ENCODE measurements around the gene SOX6. TPM values are rescaled to one million over a fixed set of nuclear protein-coding genes. Genes with fewer than 3 reads are reported as not detected.
A peak's percentile ranks its signal among the peaks of the same experiment; 100 is the strongest.

Gene SOX6
- total RNA-seq, 1 donor from 2014 or later, result 4.5 TPM

- no peak for DNase-seq (ENCODE audit: low spot score)
Measured at GRCh38 chr11:15937601-15938120, 418.7 kb downstream of the SOX6 start.

GRCh38 chr11:15936011-15936410 is 420.3 kb downstream of the SOX6 start:
- DNase-seq (ENCODE audit: low spot score), result no peak

GRCh38 chr11:15935373-15935772 is 421.0 kb downstream of the SOX6 start:
- no peak for DNase-seq (ENCODE audit: low spot score)

- DNase-seq (ENCODE audit: low spot score), result no peak
Measured at GRCh38 chr11:15933886-15934625, 422.3 kb downstream of the SOX6 start.

- DNase-seq (ENCODE audit: low spot score), result no peak
Measured at GRCh38 chr11:15932417-15932816, 423.9 kb downstream of the SOX6 start.

- DNase-seq (ENCODE audit: low spot score), result no peak
Measured at GRCh38 chr11:15931497-15931896, 424.8 kb downstream of the SOX6 start.

GRCh38 chr11:15930442-15931025 is 425.8 kb downstream of the SOX6 start:
- DNase-seq (ENCODE audit: low spot score), result peak; percentile 68

- peak; percentile 84 for DNase-seq (ENCODE audit: low spot score)
Measured at GRCh38 chr11:15929371-15929901, 426.9 kb downstream of the SOX6 start.

- no peak for DNase-seq (ENCODE audit: low spot score)
Measured at GRCh38 chr11:15927864-15928217, 428.5 kb downstream of the SOX6 start.

- DNase-seq (ENCODE audit: low spot score), result peak; percentile 16
Measured at GRCh38 chr11:15927196-15927863, 429.0 kb downstream of the SOX6 start.

- DNase-seq (ENCODE audit: low spot score), result no peak
Measured at GRCh38 chr11:15926071-15926470, 430.3 kb downstream of the SOX6 start.

GRCh38 chr11:15923183-15923582 is 433.2 kb downstream of the SOX6 start:
- DNase-seq (ENCODE audit: low spot score), result no peak

GRCh38 chr11:15922745-15923144 is 433.6 kb downstream of the SOX6 start:
- DNase-seq (ENCODE audit: low spot score), result peak; percentile 53

- DNase-seq (ENCODE audit: low spot score), result peak; percentile 82
Measured at GRCh38 chr11:15920856-15921629, 435.3 kb downstream of the SOX6 start.

GRCh38 chr11:15918674-15919073 is 437.7 kb downstream of the SOX6 start:
- no peak for DNase-seq (ENCODE audit: low spot score)

GRCh38 chr11:15918212-15918611 is 438.1 kb downstream of the SOX6 start:
- peak; percentile 26 for DNase-seq (ENCODE audit: low spot score)

Measured in mesenteric fat pad (tissue), 1 donor.